ENCODE data around the gene ATP1A4.

DNA sequence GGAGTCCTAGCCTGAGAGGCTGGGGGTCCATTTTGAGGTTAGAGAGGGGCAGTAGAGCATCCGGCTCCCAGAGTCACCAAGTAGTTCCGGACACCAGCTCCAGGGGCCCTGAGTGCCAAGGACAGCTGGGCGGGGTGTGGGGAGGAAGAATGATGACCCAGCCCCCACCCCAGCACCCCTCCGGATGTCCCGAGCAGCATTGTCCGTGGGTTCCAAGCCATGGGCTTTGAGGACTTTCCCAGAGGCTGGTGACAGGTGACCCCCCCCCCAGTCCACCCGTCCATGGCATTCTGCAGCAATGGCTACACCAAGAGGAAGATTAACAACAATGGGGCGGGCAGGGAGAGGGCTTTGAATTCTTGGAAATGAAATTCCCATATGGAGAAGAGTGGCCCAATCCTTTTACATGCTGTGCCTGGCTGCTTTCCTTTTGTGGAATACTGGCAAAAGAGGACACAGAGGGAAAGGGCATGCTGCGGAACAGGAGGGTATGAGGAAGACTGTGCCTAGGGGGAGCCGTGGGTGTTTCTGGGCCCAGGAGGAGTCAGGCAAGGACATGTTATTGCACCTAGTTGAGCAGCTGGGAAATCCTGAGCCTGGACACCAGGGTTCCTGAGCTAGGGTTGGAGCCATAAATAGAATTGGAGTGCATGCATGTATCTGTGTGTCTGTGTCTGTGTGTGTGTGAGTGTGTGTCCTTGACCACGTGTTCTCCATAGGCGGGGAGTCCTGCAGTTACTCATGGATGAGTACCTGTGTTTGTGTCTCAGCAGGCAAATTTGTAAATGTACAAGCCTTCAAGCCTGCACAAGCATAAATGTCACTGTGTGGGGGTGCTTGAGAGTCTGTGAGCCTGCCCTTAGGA, 34.9 kb upstream of the ATP1A4 start:
- TF ChIP-seq, protein P1, sequence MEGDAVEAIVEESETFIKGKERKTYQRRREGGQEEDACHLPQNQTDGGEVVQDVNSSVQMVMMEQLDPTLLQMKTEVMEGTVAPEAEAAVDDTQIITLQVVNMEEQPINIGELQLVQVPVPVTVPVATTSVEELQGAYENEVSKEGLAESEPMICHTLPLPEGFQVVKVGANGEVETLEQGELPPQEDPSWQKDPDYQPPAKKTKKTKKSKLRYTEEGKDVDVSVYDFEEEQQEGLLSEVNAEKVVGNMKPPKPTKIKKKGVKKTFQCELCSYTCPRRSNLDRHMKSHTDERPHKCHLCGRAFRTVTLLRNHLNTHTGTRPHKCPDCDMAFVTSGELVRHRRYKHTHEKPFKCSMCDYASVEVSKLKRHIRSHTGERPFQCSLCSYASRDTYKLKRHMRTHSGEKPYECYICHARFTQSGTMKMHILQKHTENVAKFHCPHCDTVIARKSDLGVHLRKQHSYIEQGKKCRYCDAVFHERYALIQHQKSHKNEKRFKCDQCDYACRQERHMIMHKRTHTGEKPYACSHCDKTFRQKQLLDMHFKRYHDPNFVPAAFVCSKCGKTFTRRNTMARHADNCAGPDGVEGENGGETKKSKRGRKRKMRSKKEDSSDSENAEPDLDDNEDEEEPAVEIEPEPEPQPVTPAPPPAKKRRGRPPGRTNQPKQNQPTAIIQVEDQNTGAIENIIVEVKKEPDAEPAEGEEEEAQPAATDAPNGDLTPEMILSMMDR (IDR thresholded peaks at IDR 0.05; ENCODE audit: low read depth, low read length, missing input control): no peak
- TF ChIP-seq TAF1 (conservative IDR thresholded peaks at IDR 0.05): no peak
- TF ChIP-seq, protein P2, sequence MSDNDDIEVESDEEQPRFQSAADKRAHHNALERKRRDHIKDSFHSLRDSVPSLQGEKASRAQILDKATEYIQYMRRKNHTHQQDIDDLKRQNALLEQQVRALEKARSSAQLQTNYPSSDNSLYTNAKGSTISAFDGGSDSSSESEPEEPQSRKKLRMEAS (IDR thresholded peaks at IDR 0.05): no peak
- no peak for TF ChIP-seq NR2F2 (IDR thresholded peaks at IDR 0.05)
